NCI-H1092 (cell line): ENCODE results near the gene TIMM44.

Experiments used
- DNase-seq: peaks from one replicate; lab custom pipeline; 2025; lab: John Stamatoyannopoulos, UW

TIMM44 gene

GRCh38 chr19:7914099-7914498, 29.4 kb downstream of the TIMM44 start:
- DNase-seq: no peak

GRCh38 chr19:7913652-7914051, 29.8 kb downstream of the TIMM44 start:
- DNase-seq: no peak

- DNase-seq: no peak
These were observed 30.5 kb downstream of the TIMM44 start for GRCh38 chr19:7912697-7913564.

- DNase-seq: no peak
These were observed 31.2 kb downstream of the TIMM44 start for GRCh38 chr19:7912144-7912696.

GRCh38 chr19:7911508-7912143, 31.8 kb downstream of the TIMM44 start:
- DNase-seq: no peak

GRCh38 chr19:7910321-7911161, 32.9 kb downstream of the TIMM44 start:
- DNase-seq: no peak

GRCh38 chr19:7909471-7910067, 33.9 kb downstream of the TIMM44 start:
- no peak for DNase-seq

GRCh38 chr19:7908742-7909461, 34.6 kb downstream of the TIMM44 start:
- no peak for DNase-seq

GRCh38 chr19:7908078-7908699, 35.3 kb downstream of the TIMM44 start:
- no peak for DNase-seq

- no peak for DNase-seq
These were observed 35.9 kb downstream of the TIMM44 start for GRCh38 chr19:7907544-7907943.

GRCh38 chr19:7907122-7907521, 36.3 kb downstream of the TIMM44 start:
- DNase-seq: no peak

GRCh38 chr19:7905859-7906258, 37.6 kb downstream of the TIMM44 start:
- no peak for DNase-seq

GRCh38 chr19:7905268-7905667, 38.2 kb downstream of the TIMM44 start:
- no peak for DNase-seq

GRCh38 chr19:7904074-7905020, 39.1 kb downstream of the TIMM44 start:
- no peak for DNase-seq

GRCh38 chr19:7903244-7904073, 40.0 kb downstream of the TIMM44 start, which contains the start of gene MAP2K7:
Gene MAP2K7 (plus strand): TSS chr19:7903877. CDS start chr19:7903945, 68 bp downstream.
- DNase-seq: peak; percentile 99

- no peak for DNase-seq
These were observed 40.6 kb downstream of the TIMM44 start for GRCh38 chr19:7902796-7903243.

- no peak for DNase-seq
These were observed 42.1 kb downstream of the TIMM44 start for GRCh38 chr19:7901337-7901736.

- no peak for DNase-seq
These were observed 42.5 kb downstream of the TIMM44 start for GRCh38 chr19:7900931-7901330.
